ENCODE measurements around the gene LHX5. TPM values are rescaled to one million over a fixed set of nuclear protein-coding genes. Genes with fewer than 3 reads are reported as not detected.

Gene LHX5
- total RNA-seq, 4 donors from 2014 or later, result not detected

GRCh38 chr12:113456761-113457160 is 14.9 kb downstream of the LHX5 start:
- intact Hi-C loops (cut with DNase I; ENCODE audit: low total_unique reads), result no loop called here
- no peaks in the 10 kb centered on the region for H3K36me3 ChIP-seq
- no peak for DNase-seq
- TF ChIP-seq CTCF (IDR thresholded peaks at IDR 0.05), result no peak
- TF ChIP-seq POLR2A (IDR thresholded peaks at IDR 0.05), result no peak
- no peaks in the 10 kb centered on the region for H3K4me1 ChIP-seq
- no peak overlapping the region for H3K4me3 ChIP-seq
- H3K9me3 ChIP-seq, result no peaks in the 10 kb centered on the region
- H3K27me3 ChIP-seq, result peaks cover 0 to 10% of the 10 kb centered on the region in 2 donors
- no peak overlapping the region for H3K27ac ChIP-seq

- no peak overlapping the region for H3K27ac ChIP-seq
- no peaks in the 10 kb centered on the region for H3K9me3 ChIP-seq
- no peak overlapping the region for H3K4me3 ChIP-seq
- peaks cover 0 to 6% of the 10 kb centered on the region in 2 donors for H3K27me3 ChIP-seq
- DNase-seq, result no peak
- H3K4me1 ChIP-seq, result no peaks in the 10 kb centered on the region
- no peaks in the 10 kb centered on the region for H3K36me3 ChIP-seq
- intact Hi-C loops (cut with DNase I; ENCODE audit: low total_unique reads), result no loop called here
- TF ChIP-seq CTCF (IDR thresholded peaks at IDR 0.05) (no peak), POLR2A (IDR thresholded peaks at IDR 0.05) (no peak)
These were observed 15.5 kb downstream of the LHX5 start for GRCh38 chr12:113456199-113456598.

GRCh38 chr12:113453330-113453729 is 18.3 kb downstream of the LHX5 start:
- Histone ChIP-seq H3K4me1 (no peaks in the 10 kb centered on the region), H3K9me3 (no peaks in the 10 kb centered on the region), H3K27me3 (peaks cover 0 to 9% of the 10 kb centered on the region in 2 donors), H3K36me3 (no peaks in the 10 kb centered on the region), H3K4me3 (no peak overlapping the region), H3K27ac (no peak overlapping the region)
- TF ChIP-seq POLR2A (IDR thresholded peaks at IDR 0.05) (no peak), CTCF (IDR thresholded peaks at IDR 0.05) (no peak)
- no peak for DNase-seq
- intact Hi-C loops (cut with DNase I; ENCODE audit: low total_unique reads), result no loop called here

GRCh38 chr12:113452458-113452857 is 19.2 kb downstream of the LHX5 start:
- intact Hi-C loops (cut with DNase I; ENCODE audit: low total_unique reads), result no loop called here
- Histone ChIP-seq H3K4me3 (no peak overlapping the region), H3K36me3 (no peaks in the 10 kb centered on the region), H3K4me1 (no peaks in the 10 kb centered on the region), H3K27ac (no peak overlapping the region), H3K9me3 (no peaks in the 10 kb centered on the region), H3K27me3 (peaks cover 0 to 9% of the 10 kb centered on the region in 2 donors)
- TF ChIP-seq CTCF (IDR thresholded peaks at IDR 0.05) (no peak), POLR2A (IDR thresholded peaks at IDR 0.05) (no peak)
- no peak for DNase-seq

GRCh38 chr12:113449839-113450238 is 21.8 kb downstream of the LHX5 start:
- H3K36me3 ChIP-seq, result no peaks in the 10 kb centered on the region
- no peaks in the 10 kb centered on the region for H3K9me3 ChIP-seq
- no peak for DNase-seq
- no peak overlapping the region for H3K4me3 ChIP-seq
- intact Hi-C loops (cut with DNase I; ENCODE audit: low total_unique reads), result no loop called here
- peaks cover 0 to 6% of the 10 kb centered on the region in 2 donors for H3K27me3 ChIP-seq
- H3K4me1 ChIP-seq, result no peaks in the 10 kb centered on the region
- no peak overlapping the region for H3K27ac ChIP-seq
- TF ChIP-seq POLR2A (IDR thresholded peaks at IDR 0.05) (no peak), CTCF (IDR thresholded peaks at IDR 0.05) (no peak)

All from uterus (tissue), 4 donors.